H1 (cell line): ENCODE results near the gene LIFR. TPM values are rescaled to one million over a fixed set of nuclear protein-coding genes. Genes with fewer than 3 reads are reported as not detected.

ENCODE experiments used
- CHD7 ChIP-seq: fragments of 300-600 bp; sonication (generic); IDR thresholded peaks from 2 replicates; pipeline ENCODE4 v1.7.1; 2012; ENCODE audit warnings: low read length, moderate library complexity, mild to moderate bottlenecking, inconsistent platforms; ENCODE audit not compliant: insufficient replicate concordance
- CTBP2 ChIP-seq: IDR thresholded peaks from 2 replicates; pipeline ENCODE4 v1.7.0; 2011; ENCODE audit warnings: borderline replicate concordance, mild to moderate bottlenecking, moderate library complexity, mixed read lengths, low read length; ENCODE audit not compliant: insufficient read depth, insufficient read length
- GTF2F1 ChIP-seq: IDR thresholded peaks from 2 replicates; pipeline ENCODE4 v1.6.1; 2012; ENCODE audit warnings: low read depth, low read length, improper control_type of control experiment, borderline replicate concordance
- MAX ChIP-seq: IDR thresholded peaks from 2 replicates; pipeline ENCODE4 v1.6.1; 2012; ENCODE audit warnings: inconsistent platforms
- PHF8 ChIP-seq: fragments of 200-600 bp; sonication (generic); conservative IDR thresholded peaks from 2 replicates; pipeline ENCODE4 v1.7.1; 2012; ENCODE audit warnings: low read depth, mild to moderate bottlenecking, inconsistent platforms, low read length, moderate library complexity
- POLR2AphosphoS5 ChIP-seq: IDR thresholded peaks from 2 replicates; pipeline ENCODE4 v1.6.1; 2011; ENCODE audit warnings: low read depth, low read length
- TAF1 ChIP-seq: IDR thresholded peaks from 2 replicates; pipeline ENCODE4 v1.6.1; 2011; ENCODE audit warnings: mild to moderate bottlenecking, low read depth, low read length
- TBP ChIP-seq: IDR thresholded peaks from 2 replicates; pipeline ENCODE4 v1.6.1; 2011; ENCODE audit warnings: low read depth, low read length, improper control_type of control experiment
- polyA plus RNA-seq, 7 experiments: library from polyadenylated mRNA; depleted of rRNA in 3 of 7; stranded (reverse) in 5 of 7; unstranded in 2 of 7; fragments of >200 nt in 5 of 7; fragments of 200-250 nt in 2 of 7; gene quantifications; 1 replicate in 5 of 7; 2 replicates in 1 of 7; 4 replicates in 1 of 7; pipeline versions ENCODE4 v1.2.1 to v1.2.3, GENCODE V29; 2011 to 2013; ENCODE audit warnings: missing spikeins in 2 of 7, mixed read lengths in 2 of 7
- total RNA-seq: library from RNA; stranded (reverse); fragmentation: NEBNext Ultra II Directional; extraction: Animal tissue kit (Norgen Biotek cat#: 25700); gene quantifications from 2 replicates; pipeline ENCODE4 v1.2.1, GENCODE V29; 2021

The LIFR gene
- total and polyA plus RNA-seq, 2 of the 8 experiments (the other 6 are each of a cell fraction or from before 2014, with no cell fraction given) = 2.0 to 18.9 TPM

- no peak for TF ChIP-seq CHD7
- TF ChIP-seq GTF2F1 = no peak
- no peak for TF ChIP-seq MAX
- no peak for TF ChIP-seq TAF1
- TF ChIP-seq CTBP2 = no peak
- TF ChIP-seq POLR2AphosphoS5 = no peak
- TF ChIP-seq PHF8 = no peak
- no peak for TF ChIP-seq TBP
Measured at GRCh38 chr5:38447056-38447455, 109.4 kb downstream of the LIFR start (continued).
